ENCODE results near the gene FAM25C.
"Not testable (repeated sequence)": the region's sequence is repeated elsewhere in the genome, so short reads cannot be mapped to it uniquely, and the experiment has no call there.

Gene FAM25C

GRCh38 chr10:47947424-47947823 lies 52.2 kb downstream of the FAM25C start:
- not testable (repeated sequence) for DNase-seq

All from CD4-positive, alpha-beta T cell treated with Interleukin-17A for 1 hour (primary cell).